Mucosa of gallbladder (tissue), 1 donor: ENCODE results near the gene MTCL1. TPM values are rescaled to one million over a fixed set of nuclear protein-coding genes. Genes with fewer than 3 reads are reported as not detected.
"Not testable (repeated sequence)": the region's sequence is repeated elsewhere in the genome, so short reads cannot be mapped to it uniquely, and the experiment has no call there.

Experiments used
- DNase-seq: peaks from one replicate; pipeline ENCODE4 v3.0.0-alpha.2; 2020; ENCODE audit warnings: low spot score
- total RNA-seq: library from RNA; stranded (reverse); gene quantifications from one replicate; pipeline ENCODE4 v1.2.1, GENCODE V29; 2021
- donor health status: DM: no; HTN: no; CAD: no.

The MTCL1 gene
- total RNA-seq, 1 donor from 2014 or later = 182 TPM

DNA sequence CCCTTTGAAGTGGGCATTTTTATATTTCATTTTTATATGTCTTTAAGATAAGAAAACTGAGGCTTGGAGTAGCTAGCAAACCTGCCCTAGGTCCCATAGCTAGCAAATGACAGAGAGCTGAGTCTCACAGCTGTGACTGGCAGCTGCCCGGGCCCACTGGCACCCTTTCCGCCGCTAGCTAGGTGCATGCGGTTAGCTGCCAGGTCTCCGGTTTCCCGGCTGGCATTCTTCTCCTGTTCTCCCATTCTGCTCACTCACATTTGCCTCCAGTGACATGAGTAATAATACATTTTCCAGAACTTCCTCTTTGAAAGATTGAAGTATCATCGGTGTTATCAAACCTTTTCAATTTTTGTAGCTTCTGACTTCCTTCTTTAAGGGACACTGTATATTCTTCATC, 38.7 kb downstream of the MTCL1 start:
- DNase-seq = no peak

- no peak for DNase-seq
Observed at GRCh38 chr18:8744656-8745055, 39.3 kb downstream of the MTCL1 start.

DNA sequence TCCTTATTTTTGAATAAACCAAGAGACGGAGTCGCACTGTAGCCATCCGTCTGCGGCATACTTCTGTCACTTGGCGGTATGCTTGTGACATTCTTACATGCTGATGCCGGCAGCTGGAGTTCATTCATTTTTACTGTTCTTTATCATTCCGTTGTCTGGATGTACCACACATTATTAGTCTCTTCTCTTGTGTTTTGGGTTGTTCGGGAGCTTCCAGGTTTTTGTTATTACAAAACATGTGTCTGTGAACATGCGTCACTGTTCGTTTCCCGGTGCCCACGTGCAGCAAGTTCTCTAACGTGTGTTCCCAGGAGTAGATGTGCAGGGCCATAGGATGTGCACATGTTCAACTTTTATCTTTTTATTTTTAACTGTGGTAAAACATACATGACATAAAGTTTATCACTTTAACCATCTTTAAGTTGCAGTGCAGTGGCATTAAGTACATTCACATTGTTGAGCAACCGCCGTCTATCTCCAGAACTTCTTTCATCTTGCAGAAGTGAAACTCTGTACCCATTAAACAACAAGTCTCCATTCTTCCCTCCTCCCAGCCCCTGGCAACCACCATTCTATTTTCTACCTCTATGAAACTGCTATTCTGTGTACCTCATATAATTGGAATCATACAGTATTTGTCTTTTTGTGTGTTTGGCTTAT, 40.1 kb downstream of the MTCL1 start:
- no peak for DNase-seq

GRCh38 chr18:8747440-8747937, 42.1 kb downstream of the MTCL1 start:
- no peak for DNase-seq

- no peak for DNase-seq
Observed at GRCh38 chr18:8749492-8749891, 44.1 kb downstream of the MTCL1 start.

DNA sequence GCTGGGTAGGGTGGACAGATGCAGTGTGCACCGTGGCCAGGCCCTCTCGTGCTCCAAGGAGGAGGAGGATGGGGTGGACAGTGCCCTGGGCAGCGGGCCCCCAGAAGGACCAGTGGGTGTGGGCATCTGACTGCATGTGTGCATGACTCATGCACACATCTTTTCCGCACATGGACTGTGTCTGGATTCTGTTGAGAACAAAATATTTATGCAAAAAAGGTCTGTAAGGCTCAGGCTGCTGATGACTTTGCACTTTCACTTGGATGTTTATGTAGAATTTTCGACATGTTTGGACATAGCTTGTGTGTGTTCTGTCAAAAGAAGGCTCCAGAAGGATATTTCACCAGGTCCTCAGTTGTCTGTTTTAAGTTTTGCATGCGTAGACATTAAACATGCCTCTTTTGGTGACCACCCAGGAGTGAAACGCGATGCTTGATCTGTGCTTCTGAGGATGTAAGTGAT, 45.6 kb downstream of the MTCL1 start:
- DNase-seq = peak; percentile 40

DNA sequence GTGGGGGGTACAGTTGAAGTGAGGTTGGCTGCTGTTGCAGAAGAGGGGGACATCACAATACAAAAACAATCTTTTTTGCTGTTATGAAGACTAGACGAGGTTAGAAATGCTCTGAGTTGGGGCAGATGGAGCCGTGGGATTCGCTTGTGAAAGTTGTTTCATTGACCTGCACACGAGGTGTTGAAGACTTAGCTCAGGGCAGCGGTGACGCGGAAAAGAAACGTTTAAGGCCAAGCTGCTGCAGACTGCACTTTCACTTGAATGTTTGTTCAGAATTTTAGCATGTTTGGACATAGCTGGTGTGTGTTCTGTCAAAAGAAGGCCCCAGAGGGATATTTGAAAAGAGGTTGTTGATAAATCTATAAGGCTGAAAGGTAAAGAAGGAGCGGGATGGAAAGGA, 46.3 kb downstream of the MTCL1 start:
- DNase-seq = no peak

DNA sequence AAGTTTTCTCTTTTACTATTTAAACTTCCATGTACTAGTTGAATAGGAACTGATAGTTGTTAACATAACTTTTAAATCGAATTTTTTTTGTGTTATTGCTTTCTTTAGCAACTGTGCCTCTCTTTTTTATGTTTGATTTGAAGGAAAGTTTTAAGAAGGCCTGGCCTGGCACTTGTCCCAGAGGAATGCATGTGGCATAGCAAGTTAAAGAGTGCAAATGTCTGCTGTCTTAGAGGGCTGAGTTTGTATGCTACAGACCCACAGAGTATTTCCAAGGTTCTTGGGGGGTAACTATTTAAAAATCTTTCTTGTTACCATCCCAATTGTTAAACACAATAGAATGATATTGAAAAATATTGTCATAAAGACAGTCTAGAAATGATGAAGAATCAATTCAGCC, 47.0 kb downstream of the MTCL1 start:
- DNase-seq = no peak

- no peak for DNase-seq
Observed at GRCh38 chr18:8754995-8755960, 49.9 kb downstream of the MTCL1 start.

DNA sequence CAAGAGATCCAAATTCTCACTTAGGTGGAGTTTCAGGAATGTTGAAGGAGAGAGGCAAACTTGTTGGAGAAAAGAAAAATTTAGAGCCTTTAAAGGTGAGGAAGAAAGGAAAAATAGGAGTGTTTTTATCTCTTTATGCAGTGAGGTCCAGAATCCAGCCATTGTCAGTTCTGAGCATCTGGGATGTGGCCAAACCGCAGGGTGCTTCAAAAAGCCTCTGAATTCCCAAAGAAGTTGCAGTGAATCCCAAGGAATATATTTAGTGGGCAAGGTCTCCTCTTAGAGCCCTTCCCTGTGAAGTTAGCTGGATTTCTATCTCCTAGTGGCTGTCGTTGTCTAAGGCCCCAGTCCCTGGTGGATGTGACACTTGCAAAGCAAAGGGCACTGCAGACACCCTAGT, 51.2 kb downstream of the MTCL1 start:
- DNase-seq = no peak

- DNase-seq = no peak
Observed at GRCh38 chr18:8757396-8757997, 52.1 kb downstream of the MTCL1 start.

- DNase-seq = no peak
Observed at GRCh38 chr18:8758466-8758865, 53.1 kb downstream of the MTCL1 start.

GRCh38 chr18:8760984-8761383, 55.6 kb downstream of the MTCL1 start:
- DNase-seq = no peak

GRCh38 chr18:8761535-8761934, 56.2 kb downstream of the MTCL1 start:
- not testable (repeated sequence) for DNase-seq

GRCh38 chr18:8762968-8763367, 57.6 kb downstream of the MTCL1 start:
- no peak for DNase-seq

GRCh38 chr18:8763611-8764010, 58.3 kb downstream of the MTCL1 start:
- DNase-seq = no peak

GRCh38 chr18:8765783-8766463, 60.6 kb downstream of the MTCL1 start:
- DNase-seq = no peak

DNA sequence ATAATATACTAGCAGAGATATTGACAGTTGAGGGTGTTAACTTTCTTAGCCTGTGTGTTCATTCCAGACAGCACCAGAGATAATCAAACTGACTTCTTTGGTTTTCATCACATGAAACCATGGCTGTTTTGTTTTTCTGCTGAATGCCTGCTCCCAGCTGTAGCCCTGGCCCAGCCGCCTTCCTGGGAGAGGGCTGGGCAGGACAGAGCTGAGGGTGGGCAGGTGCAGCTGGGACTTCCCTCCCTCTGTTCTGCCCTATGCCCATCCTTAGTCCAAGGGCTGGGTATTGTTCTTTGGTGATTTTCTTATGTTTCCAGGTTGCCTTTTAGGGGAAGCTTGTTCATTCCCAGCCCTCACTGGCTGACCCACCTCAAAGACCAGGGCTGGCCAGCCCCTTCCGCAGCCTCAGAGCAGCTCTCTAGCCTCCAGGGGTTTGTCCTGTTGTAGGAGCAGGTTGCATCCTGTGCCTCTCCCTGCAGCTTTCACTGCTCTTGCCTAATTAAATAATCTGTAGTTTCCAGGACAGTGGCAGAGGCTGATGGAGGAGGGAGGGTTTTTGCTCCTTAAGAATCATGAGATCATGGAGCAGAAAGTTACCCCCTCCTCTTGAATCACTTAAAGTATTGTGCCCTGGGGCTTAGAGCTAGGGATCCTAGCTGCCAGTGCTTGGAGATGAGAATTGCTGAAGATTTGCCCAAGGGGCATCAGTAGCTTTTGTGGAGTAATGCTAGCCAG, 61.4 kb downstream of the MTCL1 start:
- DNase-seq = no peak

DNA sequence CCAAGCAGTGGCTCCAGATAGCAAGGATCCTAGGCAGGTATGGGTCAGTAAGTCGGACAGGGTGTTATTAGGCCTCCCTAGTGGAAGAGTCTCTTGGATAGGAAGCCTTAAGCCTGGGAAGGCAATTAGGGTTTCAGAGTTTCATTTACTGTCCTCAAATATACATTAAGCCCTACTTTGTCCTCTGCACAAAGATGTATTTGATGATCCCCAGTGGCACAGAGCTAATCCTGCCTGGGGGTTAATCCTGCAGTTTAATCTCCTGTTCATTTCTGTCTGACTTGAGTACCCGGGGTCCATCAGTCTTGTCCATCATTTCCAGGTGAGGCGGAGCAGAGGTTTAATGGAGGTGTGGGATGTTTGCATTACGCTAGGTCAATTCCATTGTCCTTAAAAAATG, 62.0 kb downstream of the MTCL1 start:
- DNase-seq = no peak

GRCh38 chr18:8769509-8770095, 64.2 kb downstream of the MTCL1 start:
- DNase-seq = no peak

- DNase-seq = no peak
Observed at GRCh38 chr18:8770657-8771056, 65.3 kb downstream of the MTCL1 start.
